K562 (cell line): ENCODE data around the gene FLVCR2. TPM values are rescaled to one million over a fixed set of nuclear protein-coding genes. Genes with fewer than 3 reads are reported as not detected.

ENCODE experiments used
- ATF1 ChIP-seq, 2 experiments: fragments of 450-650 bp in 1 of 2; IDR thresholded peaks; 2 replicates each; pipeline ENCODE4 v1.6.1; 2016; ENCODE audit warnings: missing compliant biosample characterization in 1 of 2, missing genetic modification characterization in 1 of 2
- CBFA2T2 ChIP-seq: fragments of 450-650 bp; conservative IDR thresholded peaks from 2 replicates; pipeline ENCODE4 v1.6.1; 2017; ENCODE audit warnings: mild to moderate bottlenecking
- CBX2 ChIP-seq: fragments of 200-600 bp; sonication (generic); IDR thresholded peaks from one replicate; pipeline ENCODE4 v1.6.1; 2012; ENCODE audit warnings: mild to moderate bottlenecking, low read length, inconsistent platforms; ENCODE audit not compliant: insufficient read depth, poor library complexity, severe bottlenecking
- CBX5 ChIP-seq: IDR thresholded peaks from 2 replicates; pipeline ENCODE4 v1.6.1; 2014; ENCODE audit warnings: low read depth, borderline replicate concordance
- CREM ChIP-seq: IDR thresholded peaks from 2 replicates; pipeline ENCODE4 v1.6.1; 2014; ENCODE audit warnings: antibody characterized with exemption, low read depth
- DIDO1 ChIP-seq: fragments of 450-650 bp; IDR thresholded peaks from 2 replicates; pipeline ENCODE4 v1.6.1; 2016; ENCODE audit warnings: low read depth, missing biosample characterization, missing genetic modification characterization
- DLX4 ChIP-seq: fragments of 250-450 bp; sonication (Bioruptor Pico); IDR thresholded peaks from 2 replicates; pipeline ENCODE4 v1.6.1; 2021; ENCODE audit warnings: mild to moderate bottlenecking
- E2F3 ChIP-seq: fragments of 250-450 bp; sonication (Bioruptor Pico); IDR thresholded peaks from 2 replicates; pipeline ENCODE4 v1.4.0; 2020; ENCODE audit warnings: mild to moderate bottlenecking
- L3MBTL2 ChIP-seq: fragments of 450-650 bp; IDR thresholded peaks from 2 replicates; pipeline ENCODE4 v1.6.1; 2016; ENCODE audit warnings: mild to moderate bottlenecking, moderate library complexity
- MCM3 ChIP-seq: fragments of 450-650 bp; IDR thresholded peaks from 2 replicates; pipeline ENCODE4 v1.6.1; 2016
- MCM7 ChIP-seq, 2 experiments: fragments of 450-650 bp; IDR thresholded peaks; 2 replicates each; pipeline ENCODE4 v1.6.1; 2016 to 2018
- MEIS2 ChIP-seq: fragments of 450-650 bp; IDR thresholded peaks from 2 replicates; pipeline ENCODE4 v1.6.1; 2014; ENCODE audit warnings: mild to moderate bottlenecking; ENCODE audit not compliant: partially characterized antibody
- NCOA6 ChIP-seq: fragments of 450-650 bp; IDR thresholded peaks from 2 replicates; pipeline ENCODE4 v1.6.1; 2017; ENCODE audit warnings: mild to moderate bottlenecking
- PATZ1 ChIP-seq: fragments of 250-450 bp; sonication (Bioruptor Pico); IDR thresholded peaks from 2 replicates; pipeline ENCODE4 v1.5.0; 2020; ENCODE audit warnings: mild to moderate bottlenecking, borderline replicate concordance
- PHB ChIP-seq: fragments of 250-450 bp; sonication (Bioruptor Pico); IDR thresholded peaks from 2 replicates; pipeline ENCODE4 v1.5.0; 2021
- PHTF2 ChIP-seq: fragments of 250-450 bp; sonication (Bioruptor Pico); IDR thresholded peaks from 2 replicates; pipeline ENCODE4 v1.5.0; 2021; ENCODE audit warnings: mild to moderate bottlenecking
- POLR2A ChIP-seq: fragments of 450-650 bp; conservative IDR thresholded peaks from 2 replicates; pipeline ENCODE4 v1.6.1; 2016
- RBM15 ChIP-seq: fragments of 200-400 bp; formaldehyde crosslinking; IDR thresholded peaks from 2 replicates; pipeline ENCODE4 v1.6.1; 2018; ENCODE audit warnings: mild to moderate bottlenecking, low read length, moderate library complexity; ENCODE audit not compliant: insufficient read depth
- RBM17 ChIP-seq: fragments of 200-400 bp; formaldehyde crosslinking; IDR thresholded peaks from 2 replicates; pipeline ENCODE4 v1.6.1; 2017; ENCODE audit warnings: low read depth, mild to moderate bottlenecking, low read length, borderline replicate concordance
- RUNX1 ChIP-seq: sonication (generic); IDR thresholded peaks from 2 replicates; pipeline ENCODE4 v1.6.1; 2016; ENCODE audit warnings: antibody characterized with exemption, low read depth
- TCF3 ChIP-seq: sonication (generic); formaldehyde crosslinking; IDR thresholded peaks from 2 replicates; pipeline ENCODE4 v1.4.0; 2020; ENCODE audit warnings: mild to moderate bottlenecking, missing genetic modification reagents
- TRIM28 ChIP-seq: fragments of 450-650 bp; IDR thresholded peaks from 2 replicates; pipeline ENCODE4 v1.6.1; 2017
- ZC3H4 ChIP-seq: sonication (generic); formaldehyde crosslinking; IDR thresholded peaks from 2 replicates; pipeline ENCODE4 v1.9.0; 2021; ENCODE audit warnings: missing genetic modification reagents, borderline replicate concordance
- ZNF140 ChIP-seq: fragments of 250-450 bp; sonication (Bioruptor Pico); IDR thresholded peaks from 2 replicates; pipeline ENCODE4 v1.8.0; 2021; ENCODE audit warnings: moderate library complexity, mild to moderate bottlenecking, inconsistent platforms
- ZNF184 ChIP-seq: sonication (generic); formaldehyde crosslinking; IDR thresholded peaks from 2 replicates; pipeline ENCODE4 v1.5.0; 2020; ENCODE audit warnings: missing genetic modification reagents
- ZNF518B ChIP-seq: fragments of 250-450 bp; sonication (Bioruptor Pico); IDR thresholded peaks from 2 replicates; pipeline ENCODE4 v1.5.0; 2021; ENCODE audit warnings: mild to moderate bottlenecking, moderate library complexity
- ZSCAN29 ChIP-seq: fragments of 450-650 bp; IDR thresholded peaks from 2 replicates; pipeline ENCODE4 v1.6.1; 2017
- polyA plus RNA-seq, 8 experiments: library from polyadenylated mRNA; depleted of rRNA in 4 of 8; stranded (reverse) in 5 of 8; unstranded in 3 of 8; fragments of >200 nt; fragmentation: Nextera tagmentation in 2 of 8; fragmentation: Illumina TruSeq in 1 of 8; extraction: Ambion mirVana in 2 of 8; extraction: Trizol in 1 of 8; gene quantifications; 2 replicates each; pipeline versions ENCODE4 v1.2.1 to v1.2.3, GENCODE V29; 2011 to 2014; ENCODE audit warnings: inconsistent platforms in 1 of 8, missing spikeins in 1 of 8
- total RNA-seq, 7 experiments: library from RNA; depleted of rRNA in 6 of 7; stranded (reverse); fragments of >200 nt in 6 of 7; fragmentation: Illumina TruSeq in 2 of 7; extraction: Trizol in 2 of 7; gene quantifications; 2 replicates each; pipeline versions ENCODE4 v1.2.1 to v1.2.3, GENCODE V29; 2011 to 2021; ENCODE audit warnings: low replicate concordance in 1 of 7

Gene FLVCR2
- total and polyA plus RNA-seq, 9 of the 15 experiments (the other 6 are each of a cell fraction or from before 2014, with no cell fraction given), result 1.5 TPM; not detected in 8

GRCh38 chr14:75604979-75605851, 26.8 kb downstream of the FLVCR2 start (continued):
- no peak for TF ChIP-seq PATZ1
- no peak for TF ChIP-seq ZC3H4 (CRISPR knock-in tag)
- no peak for TF ChIP-seq ZNF140 (CRISPR knock-in tag)
- TF ChIP-seq ATF1 (CRISPR knock-in tag; IDR thresholded peaks at IDR 0.05), result no peak
- TF ChIP-seq ATF1 (tag; IDR thresholded peaks at IDR 0.05), result no peak
- no peak for TF ChIP-seq MCM3
- no peak for TF ChIP-seq TRIM28
- TF ChIP-seq CREM, result no peak
- TF ChIP-seq PHB (CRISPR knock-in tag), result no peak
- TF ChIP-seq PHTF2 (CRISPR knock-in tag), result no peak
- TF ChIP-seq RUNX1, result no peak
- TF ChIP-seq DLX4, result no peak
- no peak for TF ChIP-seq POLR2A
- no peak for TF ChIP-seq DIDO1 (tag)
- no peak for TF ChIP-seq CBX5
- TF ChIP-seq L3MBTL2, result no peak
- no peak for TF ChIP-seq CBX2
- TF ChIP-seq NCOA6, result no peak
- TF ChIP-seq MCM7 (IDR thresholded peaks at IDR 0.05), result no peak
- peak; percentile 60 for TF ChIP-seq CBFA2T2
- no peak for TF ChIP-seq E2F3 (CRISPR knock-in tag)
- TF ChIP-seq TCF3 (CRISPR knock-in tag), result peak; percentile 80
- no peak for TF ChIP-seq RBM15
- no peak for TF ChIP-seq RBM17
- TF ChIP-seq ZNF518B (CRISPR knock-in tag), result no peak
- TF ChIP-seq ZNF184 (CRISPR knock-in tag), result 0 out of 2 replicates have a peak, but pooled peaks have one; percentile 21
- no peak for TF ChIP-seq ZSCAN29
- TF ChIP-seq MEIS2, result peak; percentile 20
